ENCODE data around the gene SNX11.

Gene SNX11

GRCh38 chr17:48162946-48163506, 55.5 kb downstream of the SNX11 start:
- DNase-seq = no peak

- DNase-seq = no peak
Measured at GRCh38 chr17:48163809-48164208, 56.2 kb downstream of the SNX11 start.

- DNase-seq = no peak
Measured at GRCh38 chr17:48169926-48170325, 62.4 kb downstream of the SNX11 start.
